Body of pancreas (tissue), 4 donors: ENCODE results near the gene SIK3. TPM values are rescaled to one million over a fixed set of nuclear protein-coding genes. Genes with fewer than 3 reads are reported as not detected.
A peak's percentile ranks its signal among the peaks of the same experiment; 100 is the strongest.

Experiments used
- ATAC-seq: fragments of 150-250 bp; one replicate; pipeline ENCODE4 v1.9.1; 2016
- DNase-seq, 4 donors: peaks; one replicate each; pipeline ENCODE4 v3.0.0-alpha.2; 2019
- H3K27ac ChIP-seq, 4 donors: fragments of 200-600 bp; sonication (generic); 1 replicate in 3 of 4; 2 replicates in 1 of 4; pipeline versions ENCODE4 v1.5.1 to v1.6.1; 2016 to 2019; ENCODE audit warnings: mild to moderate bottlenecking in 1 of 4, mixed read lengths in 1 of 4, moderate library complexity in 1 of 4
- H3K27me3 ChIP-seq, 2 donors: fragments of 200-600 bp; sonication (generic); one replicate each; pipeline ENCODE4 v1.6.0; 2016; ENCODE audit warnings: mild to moderate bottlenecking in 1 of 2
- H3K36me3 ChIP-seq, 2 donors: fragments of 200-600 bp; sonication (generic); replicated peaks in 1 of 2; 2 replicates each; pipeline ENCODE4 v1.5.1; 2016; ENCODE audit warnings: low read depth in 2 of 2; ENCODE audit not compliant: insufficient read depth in 1 of 2
- H3K4me1 ChIP-seq: fragments of 200-600 bp; sonication (generic); one replicate; pipeline ENCODE4 v1.6.0; 2016
- H3K4me3 ChIP-seq, 2 donors: fragments of 200-600 bp; sonication (generic); 1 replicate in 1 of 2; 2 replicates in 1 of 2; pipeline ENCODE4 v1.5.1; 2016 to 2019
- H3K9me3 ChIP-seq, 3 donors: fragments of 200-600 bp; sonication (generic); 1 replicate in 2 of 3; 2 replicates in 1 of 3; pipeline ENCODE4 v1.5.1; 2016
- CTCF ChIP-seq, 7 experiments: fragments of 450-650 bp in 4 of 7; fragments of 200-600 bp in 3 of 7; sonication (generic) in 3 of 7; IDR thresholded peaks; one replicate each; pipeline ENCODE4 v1.5.1; 2016 to 2019; ENCODE audit warnings: antibody characterized with exemption in 7 of 7
- POLR2A ChIP-seq, 3 donors: fragments of 450-650 bp; IDR thresholded peaks; one replicate each; pipeline ENCODE4 v1.6.1; 2016; ENCODE audit warnings: antibody characterized with exemption in 3 of 3, mild to moderate bottlenecking in 2 of 3
- WGBS, 2 donors: methylation state at CpG; one replicate each; pipeline ENCODE4 v1.1.5; 2017; 5-methylcytosine and 5-hydroxymethylcytosine counted together
- intact Hi-C: fragments of 100-400 bp; cut with DNase I; formaldehyde crosslinking; loops from one replicate; pipeline ENCODE4 v1.15.1; 2023
- total RNA-seq, 2 donors: library from RNA; depleted of rRNA; stranded (reverse); fragments of >200 nt; gene quantifications; one replicate each; pipeline ENCODE4 v1.1.0, GENCODE V29; 2016

Gene SIK3
- total RNA-seq, 2 donors from 2014 or later, result 24.1 to 46.1 TPM

GRCh38 chr11:117023178-117023577, 75.0 kb downstream of the SIK3 start:
- Histone ChIP-seq H3K27ac (peak overlapping the region in 1 of 4 donors; percentile 40), H3K9me3 (no peaks in the 10 kb centered on the region), H3K4me1 (peaks cover 63% of the 10 kb centered on the region), H3K36me3 (no peaks in the 10 kb centered on the region), H3K27me3 (no peaks in the 10 kb centered on the region), H3K4me3 (no peak overlapping the region)
- TF ChIP-seq POLR2A (IDR thresholded peaks at IDR 0.05), result no peak
- no peak for TF ChIP-seq CTCF (IDR thresholded peaks at IDR 0.05)
- intact Hi-C loops, result no loop called here
- DNase-seq (no peak), ATAC-seq (no peak)
- 39 to 42% methylated on average over 3 of the region's 3 CpGs for WGBS, 2 donors

- WGBS, 2 donors, result 23 to 32% methylated on average over 3 of the region's 3 CpGs
- Histone ChIP-seq H3K9me3 (no peaks in the 10 kb centered on the region), H3K27me3 (no peaks in the 10 kb centered on the region), H3K36me3 (no peaks in the 10 kb centered on the region), H3K4me1 (peaks cover 63% of the 10 kb centered on the region), H3K27ac (peak overlapping the region in 1 of 4 donors; percentile 32), H3K4me3 (no peak overlapping the region)
- no peak for DNase-seq
- no peak for ATAC-seq
- TF ChIP-seq CTCF (IDR thresholded peaks at IDR 0.05) (no peak), POLR2A (IDR thresholded peaks at IDR 0.05) (no peak)
- intact Hi-C loops, result no loop called here
Measured at GRCh38 chr11:117022526-117022925, 75.7 kb downstream of the SIK3 start.

GRCh38 chr11:117020869-117021564, 77.2 kb downstream of the SIK3 start:
- Histone ChIP-seq H3K4me1 (peaks cover 55% of the 10 kb centered on the region), H3K9me3 (no peaks in the 10 kb centered on the region), H3K27ac (peak overlapping the region; percentile 48 to 82 (median 70)), H3K4me3 (no peak overlapping the region), H3K36me3 (no peaks in the 10 kb centered on the region), H3K27me3 (no peaks in the 10 kb centered on the region)
- DNase-seq (peak in 2 of 4 donors; percentile 21 to 40), ATAC-seq (peak; percentile 67)
- intact Hi-C loops, result no loop called here
- TF ChIP-seq CTCF (IDR thresholded peaks at IDR 0.05) (no peak), POLR2A (IDR thresholded peaks at IDR 0.05) (no peak)
- 2 to 17% methylated on average over 6 of the region's 6 CpGs for WGBS, 2 donors

- peak overlapping the region; percentile 48 to 82 (median 70) for H3K27ac ChIP-seq
- TF ChIP-seq CTCF (IDR thresholded peaks at IDR 0.05), result no peak
- TF ChIP-seq POLR2A (IDR thresholded peaks at IDR 0.05), result no peak
- H3K27me3 ChIP-seq, result no peaks in the 10 kb centered on the region
- intact Hi-C loops, result no loop called here
- DNase-seq (no peak), ATAC-seq (no peak)
- H3K36me3 ChIP-seq, result no peaks in the 10 kb centered on the region
- no peaks in the 10 kb centered on the region for H3K9me3 ChIP-seq
- WGBS, 2 donors, result 92 to 100% methylated on average over 1 of the region's 1 CpG
- H3K4me3 ChIP-seq, result no peak overlapping the region
- peaks cover 48% of the 10 kb centered on the region for H3K4me1 ChIP-seq
Measured at GRCh38 chr11:117020287-117020686, 77.9 kb downstream of the SIK3 start.

GRCh38 chr11:117019871-117020270, 78.4 kb downstream of the SIK3 start:
- Histone ChIP-seq H3K4me1 (peaks cover 43% of the 10 kb centered on the region), H3K4me3 (no peak overlapping the region), H3K36me3 (no peaks in the 10 kb centered on the region), H3K27me3 (no peaks in the 10 kb centered on the region), H3K27ac (peak overlapping the region in 2 of 4 donors; percentile 69 to 82), H3K9me3 (no peaks in the 10 kb centered on the region)
- 51 to 64% methylated on average over 7 of the region's 7 CpGs for WGBS, 2 donors
- TF ChIP-seq CTCF (IDR thresholded peaks at IDR 0.05), result no peak
- no peak for TF ChIP-seq POLR2A (IDR thresholded peaks at IDR 0.05)
- intact Hi-C loops, result no loop called here
- ATAC-seq (no peak), DNase-seq (no peak)
